Endodermal cell (in vitro differentiated cells): ENCODE measurements around the gene ITM2C. TPM values are rescaled to one million over a fixed set of nuclear protein-coding genes. Genes with fewer than 3 reads are reported as not detected.

Experiments
- DNase-seq: peaks from one replicate; pipeline ENCODE4 v3.0.0-alpha.2; 2017
- H3K27ac ChIP-seq: 2 replicates; pipeline ENCODE4 v1.5.1; 2013; ENCODE audit warnings: mild to moderate bottlenecking, low read depth, low read length, moderate library complexity
- H3K27me3 ChIP-seq: 2 replicates; pipeline ENCODE4 v1.6.1; 2013; ENCODE audit warnings: mild to moderate bottlenecking, low read length, moderate library complexity; ENCODE audit not compliant: insufficient read depth, control insufficient read depth, poor library complexity, severe bottlenecking
- H3K36me3 ChIP-seq: 2 replicates; pipeline ENCODE4 v1.7.0; 2013; ENCODE audit warnings: mild to moderate bottlenecking, low read length, moderate library complexity; ENCODE audit not compliant: control insufficient read depth, insufficient read depth
- H3K4me1 ChIP-seq: one replicate; pipeline ENCODE4 v1.7.0; 2013; ENCODE audit warnings: low read length; ENCODE audit not compliant: control insufficient read depth, insufficient read depth
- H3K4me3 ChIP-seq: 2 replicates; pipeline ENCODE4 v1.5.1; 2013; ENCODE audit warnings: mild to moderate bottlenecking, low read length, moderate library complexity
- H3K9ac ChIP-seq: 2 replicates; pipeline ENCODE4 v1.6.1; 2013; ENCODE audit warnings: mild to moderate bottlenecking, low read length, moderate library complexity; ENCODE audit not compliant: poor library complexity, severe bottlenecking; ENCODE audit errors: extremely low read depth
- H3K9me3 ChIP-seq: 2 replicates; pipeline ENCODE4 v1.6.1; 2013; ENCODE audit warnings: mild to moderate bottlenecking, low read length, moderate library complexity; ENCODE audit not compliant: control insufficient read depth
- H3K27ac Mint-ChIP-seq: 2 replicates; pipeline ENCODE4 v1.8.0; 2020; ENCODE audit warnings: mixed read lengths
- H3K27me3 Mint-ChIP-seq: 2 replicates; pipeline ENCODE4 v1.8.0; 2021; ENCODE audit warnings: mild to moderate bottlenecking, mixed read lengths; ENCODE audit not compliant: insufficient read depth
- H3K36me3 Mint-ChIP-seq: 2 replicates; pipeline ENCODE4 v1.8.0; 2020; ENCODE audit warnings: low read depth, mixed read lengths
- H3K4me1 Mint-ChIP-seq: 2 replicates; pipeline ENCODE4 v1.8.0; 2020; ENCODE audit warnings: mixed read lengths
- H3K4me3 Mint-ChIP-seq: 2 replicates; pipeline ENCODE4 v1.8.0; 2020; ENCODE audit warnings: mild to moderate bottlenecking, moderate library complexity, mixed read lengths
- H3K9me3 Mint-ChIP-seq: 2 replicates; pipeline ENCODE4 v1.8.0; 2020; ENCODE audit warnings: mild to moderate bottlenecking, mixed read lengths
- CTCF ChIP-seq: fragments of 200-600 bp; sonication (generic); conservative IDR thresholded peaks from 2 replicates; pipeline ENCODE4 v1.5.0; 2021; ENCODE audit warnings: antibody characterized with exemption, mild to moderate bottlenecking
- WGBS, 2 experiments: methylation state at CpG; one replicate each; pipeline versions ENCODE4 v1.1.5 to v1.1.7; 2013; ENCODE audit warnings: missing lambda C conversion rate in 2 of 2, mixed read lengths in 1 of 2; ENCODE audit not compliant: insufficient coverage in 1 of 2, insufficient read length in 1 of 2; 5-methylcytosine and 5-hydroxymethylcytosine counted together
- total RNA-seq, 2 donors: library from RNA; stranded (reverse); fragmentation: NEBNext Ultra II Directional in 1 of 2; extraction: Animal tissue kit (Norgen Biotek cat#: 25700) in 1 of 2; gene quantifications; 2 replicates in 1 of 2; 3 replicates in 1 of 2; pipeline ENCODE4 v1.2.1, GENCODE V29; 2021

The ITM2C gene
- total RNA-seq, 2 donors from 2014 or later = 208 to 269 TPM

GRCh38 chr2:230906471-230907230 is 41.9 kb downstream of the ITM2C start:
- no peak overlapping the region for H3K4me3 Mint-ChIP-seq
- TF ChIP-seq CTCF = no peak
- Histone ChIP-seq H3K36me3 (no peaks in the 10 kb centered on the region), H3K9ac (no peak overlapping the region), H3K27me3 (no peaks in the 10 kb centered on the region), H3K4me1 (peaks cover 4% of the 10 kb centered on the region), H3K4me3 (no peak overlapping the region), H3K9me3 (no peaks in the 10 kb centered on the region), H3K27ac (no peak overlapping the region)
- no peaks in the 10 kb centered on the region for H3K27me3 Mint-ChIP-seq
- H3K36me3 Mint-ChIP-seq = no peaks in the 10 kb centered on the region
- H3K9me3 Mint-ChIP-seq = no peaks in the 10 kb centered on the region
- H3K4me1 Mint-ChIP-seq = peaks cover 10% of the 10 kb centered on the region
- peak; percentile 35 for DNase-seq
- 86% methylated on average over 13 to 15 of the region's 15 CpGs for WGBS, 2 experiments
- H3K27ac Mint-ChIP-seq = no peak overlapping the region

GRCh38 chr2:230907361-230908091 is 42.8 kb downstream of the ITM2C start:
- H3K9me3 Mint-ChIP-seq = no peaks in the 10 kb centered on the region
- Histone ChIP-seq H3K9me3 (no peaks in the 10 kb centered on the region), H3K9ac (no peak overlapping the region), H3K27ac (no peak overlapping the region), H3K27me3 (no peaks in the 10 kb centered on the region), H3K36me3 (no peaks in the 10 kb centered on the region), H3K4me1 (peaks cover 4% of the 10 kb centered on the region), H3K4me3 (no peak overlapping the region)
- no peak overlapping the region for H3K4me3 Mint-ChIP-seq
- no peak overlapping the region for H3K27ac Mint-ChIP-seq
- 93 to 98% methylated on average over 13 to 16 of the region's 16 CpGs for WGBS, 2 experiments
- TF ChIP-seq CTCF = no peak
- H3K4me1 Mint-ChIP-seq = peaks cover 10% of the 10 kb centered on the region
- peak; percentile 31 for DNase-seq
- H3K27me3 Mint-ChIP-seq = no peaks in the 10 kb centered on the region
- H3K36me3 Mint-ChIP-seq = no peaks in the 10 kb centered on the region

GRCh38 chr2:230908092-230908594 is 43.4 kb downstream of the ITM2C start:
- Histone ChIP-seq H3K4me1 (peaks cover 4% of the 10 kb centered on the region), H3K27me3 (no peaks in the 10 kb centered on the region), H3K27ac (no peak overlapping the region), H3K36me3 (no peaks in the 10 kb centered on the region), H3K9me3 (no peaks in the 10 kb centered on the region), H3K9ac (no peak overlapping the region), H3K4me3 (no peak overlapping the region)
- no peak for TF ChIP-seq CTCF
- H3K4me3 Mint-ChIP-seq = no peak overlapping the region
- H3K36me3 Mint-ChIP-seq = no peaks in the 10 kb centered on the region
- no peaks in the 10 kb centered on the region for H3K27me3 Mint-ChIP-seq
- no peaks in the 10 kb centered on the region for H3K9me3 Mint-ChIP-seq
- H3K27ac Mint-ChIP-seq = no peak overlapping the region
- DNase-seq = peak; percentile 39
- WGBS, 2 experiments = 87% methylated on average over 3 to 6 of the region's 6 CpGs
- H3K4me1 Mint-ChIP-seq = peaks cover 10% of the 10 kb centered on the region
